ENCODE measurements around the gene DMD.

The DMD gene

DNA sequence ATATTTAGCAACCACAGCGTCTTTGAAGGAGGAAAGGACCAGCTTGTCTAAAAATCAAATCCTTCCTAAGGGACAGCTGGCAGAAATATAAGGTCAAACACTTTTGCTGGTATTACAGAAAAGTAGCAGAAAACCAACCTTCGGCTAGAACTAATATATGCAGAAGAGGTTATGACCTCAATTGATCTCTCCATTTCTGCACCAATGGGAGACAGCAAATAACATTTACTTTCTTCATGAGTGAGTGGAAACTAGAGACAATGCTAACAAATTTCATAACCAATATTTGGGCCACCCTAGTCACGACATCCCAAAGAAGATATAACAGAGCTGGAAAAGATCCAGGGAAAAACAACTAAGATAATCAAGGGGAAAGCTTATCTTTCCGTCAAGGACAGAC lies 1892.5 kb downstream of the DMD start:
- no peak for DNase-seq

DNA sequence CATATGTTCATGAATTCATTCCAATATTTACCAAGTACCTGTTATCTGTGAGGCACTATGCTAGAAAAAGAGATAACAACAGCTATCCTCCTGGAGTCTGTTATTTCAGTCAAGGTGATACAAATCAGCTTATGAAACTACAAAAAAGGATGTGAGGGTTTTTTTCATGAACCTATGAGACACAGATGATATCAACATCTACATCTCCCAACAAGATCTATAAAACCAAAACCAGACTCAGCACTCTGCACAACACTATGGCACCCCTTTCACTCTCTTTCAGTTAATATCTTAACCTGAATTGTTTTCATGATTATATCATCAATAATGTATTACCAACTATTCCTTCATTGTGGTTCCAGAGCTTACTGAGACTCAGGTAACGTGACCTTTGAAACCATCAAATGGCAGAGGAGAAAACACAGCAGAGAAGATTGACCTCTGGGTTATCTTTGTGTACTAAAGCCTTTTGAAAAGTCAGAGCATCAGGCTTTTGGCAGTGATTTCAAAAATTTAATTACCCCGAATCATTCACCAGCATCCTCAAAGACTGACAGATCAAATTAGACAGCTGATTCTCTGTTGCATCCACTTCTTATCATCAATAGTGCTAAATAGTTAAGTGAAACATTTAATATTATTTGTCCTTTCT lies 1894.9 kb downstream of the DMD start:
- peak; percentile 2 for DNase-seq

DNA sequence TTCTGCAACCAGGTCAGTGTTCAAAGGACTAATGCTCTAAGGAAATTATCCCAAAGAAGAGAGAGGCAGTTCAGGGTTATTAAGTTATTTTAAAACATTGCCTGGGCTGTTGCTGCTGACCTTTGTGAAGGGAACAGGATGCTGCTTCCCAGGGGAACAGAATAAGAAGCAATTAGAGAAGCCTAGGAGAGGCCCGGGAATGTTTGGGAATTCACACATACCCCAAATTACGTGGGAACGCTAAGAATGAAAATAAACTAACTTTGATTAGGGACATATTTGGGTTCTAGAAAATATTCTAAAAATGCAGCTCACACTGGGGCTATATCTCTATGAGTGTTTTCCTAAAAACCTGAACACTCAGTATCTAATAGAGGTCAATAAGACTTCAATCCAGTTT lies 1896.4 kb downstream of the DMD start:
- peak; percentile 5 for DNase-seq

GRCh38 chrX:31307952-31308351 lies 1903.4 kb downstream of the DMD start:
- no peak for DNase-seq

GRCh38 chrX:31302573-31303075 lies 1908.7 kb downstream of the DMD start:
- no peak for DNase-seq

GRCh38 chrX:31301941-31302340 lies 1909.4 kb downstream of the DMD start:
- DNase-seq: no peak

GRCh38 chrX:31301203-31301602 lies 1910.1 kb downstream of the DMD start:
- no peak for DNase-seq

- no peak for DNase-seq
These were observed 1912.4 kb downstream of the DMD start for GRCh38 chrX:31298916-31299315.

DNA sequence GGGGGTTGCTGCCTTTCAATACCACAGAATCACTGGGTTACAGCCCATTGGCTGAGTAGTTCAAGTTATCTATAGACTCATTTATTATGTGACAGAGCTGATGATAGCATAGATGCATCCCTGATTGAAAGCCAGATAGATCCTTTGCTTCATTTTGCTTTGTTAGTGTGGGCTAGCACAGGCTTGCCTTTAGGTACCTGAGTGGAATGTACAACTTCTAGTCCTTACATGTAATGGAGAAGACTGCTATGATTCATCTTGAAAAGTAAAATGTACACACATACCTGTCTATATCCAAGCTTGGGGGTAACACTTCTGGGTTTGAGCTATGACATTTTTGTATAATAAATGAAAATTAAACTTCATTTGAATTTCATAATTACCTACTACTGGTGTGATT lies 1913.5 kb downstream of the DMD start:
- DNase-seq: no peak

DNA sequence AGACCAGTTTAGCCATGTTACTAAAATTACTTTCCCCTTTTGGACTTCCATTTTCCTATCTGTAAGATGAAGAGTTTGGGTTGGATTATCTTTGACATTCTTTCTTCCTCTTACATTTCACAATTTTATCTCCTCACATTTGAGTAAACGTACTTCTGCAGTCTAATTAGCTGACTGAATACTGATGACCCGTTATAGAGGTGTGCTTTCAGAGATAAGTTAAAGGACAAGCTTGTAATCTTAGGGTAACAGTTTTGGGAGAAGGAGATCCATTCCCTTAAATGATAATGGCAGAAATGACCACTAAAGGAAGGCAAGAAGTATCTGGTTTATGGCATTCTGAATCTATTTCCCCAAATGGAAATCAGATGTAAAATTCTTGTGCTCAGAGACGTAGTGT lies 1916.9 kb downstream of the DMD start:
- no peak for DNase-seq

DNA sequence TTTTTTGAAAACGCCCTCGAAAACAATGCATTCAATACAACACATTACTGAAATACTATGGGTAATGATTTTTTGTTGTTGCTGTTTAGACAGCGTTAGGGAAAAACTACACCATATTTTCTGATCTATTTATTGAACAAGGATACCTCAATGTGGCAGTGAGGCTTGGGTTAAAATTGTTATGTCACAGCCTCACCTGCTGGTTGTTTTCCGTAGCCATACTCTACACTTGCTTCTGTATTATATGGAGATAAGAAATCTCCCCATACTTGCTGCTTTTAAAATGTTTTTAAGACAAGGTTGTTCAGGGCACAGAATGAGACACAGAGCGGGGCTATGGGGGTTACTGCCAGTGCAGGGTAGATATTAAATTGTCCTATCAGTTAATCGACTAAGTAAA lies 1917.9 kb downstream of the DMD start:
- DNase-seq: no peak

GRCh38 chrX:31291131-31291530 lies 1920.2 kb downstream of the DMD start:
- no peak for DNase-seq

DNA sequence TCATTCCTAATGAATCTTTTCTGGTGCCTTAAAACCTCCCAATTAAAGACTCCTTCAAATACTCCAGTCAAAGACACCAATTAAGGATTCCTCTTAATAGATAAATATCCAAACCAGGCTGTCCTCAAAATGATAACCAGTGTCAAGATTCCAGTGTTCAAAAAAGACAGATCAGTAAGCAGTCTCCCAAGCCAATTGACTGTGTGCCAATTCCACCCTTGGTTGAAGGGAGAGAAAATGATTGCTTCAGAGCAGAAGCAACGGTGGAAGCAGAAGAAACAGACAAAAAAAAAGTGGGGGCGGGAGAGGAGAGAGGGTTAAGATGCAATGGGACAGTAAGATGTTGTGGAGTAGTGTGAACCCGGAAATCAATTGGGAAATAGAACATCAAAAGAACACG lies 1923.5 kb downstream of the DMD start:
- DNase-seq: peak; percentile 0

GRCh38 chrX:31280580-31280979 lies 1930.8 kb downstream of the DMD start:
- no peak for DNase-seq

DNA sequence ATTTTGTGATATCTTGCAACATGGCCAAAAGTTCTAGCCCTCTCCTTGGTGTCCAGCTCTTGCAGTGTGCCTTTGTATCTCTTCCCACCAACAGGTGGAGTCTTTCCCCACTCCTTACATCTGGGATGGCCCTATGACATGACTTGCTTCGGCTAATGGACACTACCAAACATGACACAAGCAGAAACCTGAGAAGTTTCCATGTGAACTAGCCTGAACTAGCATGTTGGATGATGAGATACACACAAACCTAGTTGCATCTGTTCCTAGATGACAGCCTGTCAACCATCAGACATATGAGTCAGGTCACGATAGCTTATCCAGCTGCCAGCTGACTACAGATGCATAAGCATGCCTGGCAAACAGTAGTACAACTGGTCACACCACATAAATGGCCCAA lies 1932.0 kb downstream of the DMD start:
- peak; percentile 27 for DNase-seq

DNA sequence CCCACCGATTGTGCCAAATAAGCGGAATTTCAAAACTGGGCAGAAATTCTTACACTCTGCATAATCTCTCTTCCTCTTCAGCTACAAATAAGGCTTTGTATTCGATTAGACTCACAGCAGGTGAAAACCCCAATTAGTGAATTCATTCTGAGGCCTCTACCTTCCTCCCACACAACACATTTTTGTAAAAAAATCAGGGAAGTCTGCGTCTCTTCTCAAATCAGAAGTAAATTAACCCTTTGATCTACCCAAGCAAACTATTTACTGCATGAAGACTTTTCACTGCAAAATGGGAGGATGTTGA lies 1938.9 kb downstream of the DMD start:
- no peak for DNase-seq

GRCh38 chrX:31271615-31272471 lies 1939.5 kb downstream of the DMD start:
- no peak for DNase-seq

DNA sequence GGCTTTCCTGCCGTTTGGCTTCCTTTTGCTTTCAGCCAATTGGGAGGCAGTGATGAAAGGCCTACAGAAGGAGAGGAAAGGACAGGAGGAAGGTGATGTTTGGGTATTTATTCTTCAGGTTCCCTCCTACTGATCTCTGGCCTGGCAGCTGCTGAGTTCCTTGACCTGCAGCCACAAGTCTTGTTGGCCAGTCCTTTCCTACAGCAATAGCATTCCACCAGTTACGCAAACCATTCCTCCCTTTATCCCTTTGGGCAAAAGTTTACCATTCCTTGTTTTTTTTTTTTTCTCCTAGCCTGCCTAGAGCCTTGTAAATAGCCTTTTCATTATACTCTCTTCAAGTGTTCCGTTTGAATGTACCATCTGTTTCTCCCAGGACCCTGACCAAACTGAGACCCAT lies 1941.4 kb downstream of the DMD start:
- DNase-seq: no peak

DNA sequence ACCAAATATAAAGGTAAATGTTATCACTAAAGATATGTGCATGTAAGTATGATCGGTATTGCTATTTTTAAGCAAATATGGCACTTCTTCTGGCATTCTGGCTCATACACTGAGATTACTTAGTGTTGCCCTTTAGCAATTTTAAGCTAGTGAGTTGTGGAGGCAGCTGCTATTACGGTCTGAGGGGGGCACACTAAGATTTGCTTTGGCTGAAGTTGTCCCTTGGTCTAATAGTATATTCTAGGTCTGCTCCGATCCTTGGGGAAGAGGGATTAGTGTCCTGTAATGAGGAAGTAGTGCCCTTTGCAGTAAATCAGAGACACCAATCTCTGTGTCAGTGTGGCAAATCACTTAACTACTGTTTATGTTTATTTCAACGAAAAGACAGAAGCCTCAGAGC lies 1943.0 kb downstream of the DMD start:
- DNase-seq: peak; percentile 5

DNA sequence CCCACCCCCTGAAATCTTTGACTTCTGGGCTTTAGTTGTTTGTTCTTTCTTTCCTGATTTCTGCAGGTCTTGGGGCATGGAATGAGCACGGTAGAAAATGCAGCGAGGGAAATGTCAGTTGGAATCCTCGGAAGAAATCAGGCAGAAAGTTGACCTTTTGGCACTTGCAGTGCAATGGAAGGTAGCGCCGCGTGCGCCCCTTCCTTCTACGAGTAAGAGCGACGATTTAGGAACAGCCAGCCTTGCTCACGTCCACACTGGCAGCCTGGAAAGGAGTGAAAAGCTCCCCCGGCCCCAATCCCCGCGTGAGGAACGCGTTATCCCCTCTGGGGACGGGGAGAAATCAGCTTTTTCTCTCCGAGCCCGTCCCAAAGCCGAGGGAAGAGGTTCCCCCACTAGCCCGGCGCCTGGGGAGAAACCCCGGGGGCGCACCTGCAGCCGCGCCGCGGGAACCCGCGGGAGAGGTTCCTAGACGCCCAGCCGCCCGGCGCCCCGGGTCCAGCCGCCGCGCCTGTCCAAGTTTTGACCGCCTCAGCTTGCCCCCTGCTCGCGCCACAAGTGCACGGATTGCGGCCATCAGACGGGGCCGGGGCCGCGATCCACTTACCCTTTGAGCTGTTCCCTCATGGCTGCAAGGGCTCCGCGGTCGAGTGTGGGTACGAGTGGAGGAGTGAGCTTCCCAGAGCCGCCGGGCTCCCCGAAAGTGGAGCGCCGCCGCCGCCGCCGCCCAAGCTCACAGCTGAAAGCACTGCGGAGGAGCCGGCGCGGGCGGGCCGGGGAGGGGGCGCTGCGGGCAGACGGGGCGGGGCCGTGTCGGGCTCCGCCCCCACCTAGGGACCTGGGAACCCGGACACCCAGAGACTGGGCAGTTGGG lies 1944.9 kb downstream of the DMD start:
- peak; percentile 58 for DNase-seq

DNA sequence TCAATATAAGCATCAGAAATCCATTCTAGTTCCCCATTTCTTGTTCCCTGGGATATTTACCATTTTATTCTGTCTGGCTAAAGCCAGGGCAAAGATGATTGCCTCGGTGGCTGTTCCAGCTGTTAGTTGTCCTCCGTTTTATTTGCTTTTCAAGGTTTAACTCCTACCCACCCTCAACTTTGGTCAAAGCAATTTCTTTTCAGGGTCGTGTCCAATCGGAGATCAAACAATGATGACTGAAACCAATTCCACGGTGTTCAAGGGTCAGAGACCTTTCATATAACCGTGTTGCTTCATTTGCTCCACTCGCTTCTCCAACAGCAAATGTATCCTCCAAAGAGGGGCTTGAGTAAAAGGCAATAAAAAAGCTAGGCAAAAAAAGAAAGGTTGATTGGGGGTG lies 1946.0 kb downstream of the DMD start:
- no peak for DNase-seq

DNA sequence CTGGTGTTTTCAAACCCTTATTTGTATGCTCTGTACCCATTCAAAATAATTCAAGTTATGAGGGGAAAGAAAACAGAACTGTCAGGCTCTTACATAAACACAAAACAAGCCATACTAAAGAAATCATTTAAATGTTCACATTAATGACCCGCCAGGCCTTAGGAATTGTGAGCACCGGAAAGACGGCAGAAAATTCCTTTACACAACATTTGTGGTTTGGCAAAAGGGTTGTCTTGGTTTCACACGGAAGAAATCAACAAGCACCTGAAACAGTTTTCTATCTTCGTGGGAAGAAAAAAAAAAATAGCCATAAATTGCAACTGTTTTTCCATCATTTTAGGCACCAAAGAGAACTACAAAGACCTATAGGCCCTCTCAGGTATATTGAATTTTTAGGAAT lies 1951.0 kb downstream of the DMD start:
- no peak for DNase-seq

DNA sequence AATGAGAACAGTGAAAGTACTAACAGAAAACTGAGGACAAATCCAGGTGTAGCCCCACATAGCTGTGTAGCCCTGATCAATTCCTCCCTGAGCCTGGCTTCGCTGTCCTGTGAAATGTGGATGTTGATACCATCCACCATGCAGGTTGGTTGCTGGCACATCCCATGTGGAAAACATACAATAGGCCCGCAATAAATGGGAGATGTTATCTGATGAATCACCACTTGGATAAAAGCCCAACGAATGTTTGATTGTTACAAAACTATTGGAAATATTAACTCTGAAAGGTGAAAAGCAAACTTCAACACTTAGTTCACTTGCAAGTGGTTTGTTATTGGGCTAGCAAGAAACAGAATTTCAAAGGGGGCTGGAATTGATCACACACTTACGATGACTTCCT lies 1953.2 kb downstream of the DMD start:
- DNase-seq: no peak

Data from NCI-H69 (cell line).